Measurements from ENCODE around the gene PPP2R3C.
"Not testable (repeated sequence)": the region's sequence is repeated elsewhere in the genome, so short reads cannot be mapped to it uniquely, and the experiment has no call there.

Gene PPP2R3C

DNA sequence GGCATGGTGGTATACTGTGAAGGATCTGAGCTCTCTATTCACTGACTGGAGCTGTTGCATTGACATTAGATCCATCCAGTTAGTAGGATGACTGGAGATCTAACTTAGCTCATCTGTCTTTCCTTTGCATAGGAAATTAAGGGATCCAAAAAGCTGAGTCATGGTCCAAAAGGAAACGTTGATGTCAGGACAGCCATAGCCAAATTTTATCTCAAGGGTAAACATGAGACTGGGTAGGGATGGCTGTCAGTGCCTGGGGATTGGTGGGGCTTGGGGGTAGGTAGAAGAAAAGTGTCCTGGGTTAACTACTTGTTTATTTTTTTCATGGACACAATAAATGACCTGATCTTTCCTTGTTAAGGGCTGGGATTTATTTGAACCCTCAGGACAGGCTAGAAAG, 71.1 kb downstream of the PPP2R3C start:
- DNase-seq, result no peak

DNA sequence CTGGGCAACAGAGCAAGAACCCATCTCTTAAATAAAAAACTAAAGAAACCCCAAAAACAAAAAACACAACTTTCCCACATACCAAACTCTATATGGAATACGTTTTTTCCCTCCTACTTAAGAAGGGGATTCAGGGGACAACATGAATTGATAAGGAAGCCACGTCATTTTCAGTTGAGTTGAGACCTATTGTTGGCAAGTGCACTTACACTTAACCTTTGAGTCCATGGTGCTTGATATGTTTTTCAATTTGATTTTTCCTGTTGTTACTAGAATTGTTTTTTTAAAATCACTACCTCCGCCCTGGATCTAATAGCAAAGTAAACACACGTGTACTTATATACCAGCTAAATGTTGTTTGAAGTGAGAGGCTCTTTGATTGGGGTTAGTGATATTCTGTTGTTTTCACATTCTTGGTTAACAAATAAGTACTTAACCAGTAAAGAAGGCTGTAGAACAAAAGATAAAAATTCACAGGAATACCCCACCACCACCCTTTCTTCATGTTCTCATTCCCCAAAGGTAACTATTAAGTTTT, 73.7 kb downstream of the PPP2R3C start:
- DNase-seq, result no peak

DNA sequence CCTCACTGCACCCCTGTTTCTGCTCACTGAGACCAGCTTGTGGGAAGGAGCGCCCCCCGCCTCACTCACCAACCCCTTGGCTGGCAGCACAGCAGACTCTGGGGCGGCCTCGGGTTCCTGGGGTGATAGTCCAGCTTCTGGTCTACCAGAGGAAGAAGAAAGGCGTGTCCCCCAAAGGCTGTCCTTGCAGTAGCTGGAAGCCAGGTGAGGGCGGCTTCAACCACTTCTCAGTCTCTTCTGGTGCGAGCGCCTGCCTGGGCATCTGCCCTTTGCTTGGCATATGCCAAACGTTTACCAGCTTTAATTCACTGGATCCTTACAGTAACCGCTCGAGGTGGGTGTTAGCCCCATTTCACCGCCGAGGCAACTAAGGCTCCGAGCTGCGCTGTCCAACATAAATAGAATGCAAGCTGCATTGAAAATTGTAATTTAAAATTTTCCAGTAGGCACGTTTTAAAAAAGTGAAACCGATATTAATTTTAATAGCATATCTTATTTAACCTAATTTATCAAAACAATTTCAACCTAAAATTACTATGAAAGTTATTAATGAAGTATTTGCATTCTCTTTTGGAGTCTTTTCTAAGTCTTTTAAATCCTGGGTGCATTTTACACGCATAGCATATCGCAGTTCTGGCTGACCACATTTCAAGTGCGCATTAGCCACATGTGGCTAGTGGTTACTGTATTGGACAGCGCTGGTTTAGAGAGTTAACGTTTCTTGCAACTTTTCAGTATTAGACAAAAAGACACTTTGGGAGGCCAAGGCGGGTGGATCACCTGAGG, 74.8 kb downstream of the PPP2R3C start:
- peak in 1 of 2 experiments; percentile 10 for DNase-seq

DNA sequence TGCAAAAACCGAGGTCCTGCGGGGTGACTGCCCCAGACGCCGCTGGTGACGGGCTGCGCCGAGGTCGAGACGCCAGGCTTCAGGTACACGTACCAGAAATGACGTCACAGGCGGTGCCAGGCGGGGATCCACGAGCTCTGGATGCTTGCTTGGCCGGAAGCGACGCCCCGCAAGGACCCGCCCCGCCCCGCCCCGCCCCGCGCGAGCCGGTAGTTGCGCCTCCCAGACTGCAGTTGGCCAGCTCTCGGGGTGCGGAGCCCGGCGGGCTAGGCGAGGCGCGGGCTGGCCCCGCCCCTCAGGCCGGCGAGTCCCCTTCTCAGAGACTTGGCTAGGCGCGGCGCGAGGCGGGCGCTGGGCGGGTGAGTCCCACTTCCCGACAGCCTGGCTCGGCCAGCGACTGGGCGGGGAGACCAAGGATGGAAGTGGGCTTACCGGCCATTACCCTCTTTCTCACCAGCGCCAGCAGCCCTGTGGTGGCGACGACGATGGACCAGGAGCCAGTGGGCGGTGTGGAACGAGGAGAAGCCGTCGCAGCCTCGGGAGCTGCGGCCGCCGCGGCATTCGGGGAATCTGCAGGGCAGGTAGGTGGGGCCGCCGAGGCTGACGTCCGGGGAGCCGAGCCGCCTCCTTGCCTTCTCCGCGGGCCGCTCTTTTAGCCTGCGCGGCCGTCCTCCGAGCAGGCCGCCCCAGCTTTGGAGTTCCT, 75.6 kb downstream of the PPP2R3C start, which contains the start of gene FAM177A1:
Gene FAM177A1, plus strand, starts transcription at position 225 of the 703 bp plus-strand sequence. Its CDS starts 192 bp downstream, at position 417.
- peak; percentile 89 to 91 for DNase-seq

DNA sequence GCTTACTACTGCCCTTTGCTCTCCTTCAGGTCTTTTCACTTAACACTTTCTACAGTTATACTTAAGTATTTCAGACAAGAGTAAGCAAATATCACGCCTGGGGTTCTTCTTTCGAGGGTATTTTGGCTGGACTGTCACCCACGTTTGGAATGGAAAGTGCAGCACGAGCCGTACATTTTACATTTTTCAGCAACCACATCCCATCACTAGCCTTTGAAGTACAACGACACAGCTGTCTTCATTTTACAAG, 76.1 kb downstream of the PPP2R3C start:
- DNase-seq, result no peak

DNA sequence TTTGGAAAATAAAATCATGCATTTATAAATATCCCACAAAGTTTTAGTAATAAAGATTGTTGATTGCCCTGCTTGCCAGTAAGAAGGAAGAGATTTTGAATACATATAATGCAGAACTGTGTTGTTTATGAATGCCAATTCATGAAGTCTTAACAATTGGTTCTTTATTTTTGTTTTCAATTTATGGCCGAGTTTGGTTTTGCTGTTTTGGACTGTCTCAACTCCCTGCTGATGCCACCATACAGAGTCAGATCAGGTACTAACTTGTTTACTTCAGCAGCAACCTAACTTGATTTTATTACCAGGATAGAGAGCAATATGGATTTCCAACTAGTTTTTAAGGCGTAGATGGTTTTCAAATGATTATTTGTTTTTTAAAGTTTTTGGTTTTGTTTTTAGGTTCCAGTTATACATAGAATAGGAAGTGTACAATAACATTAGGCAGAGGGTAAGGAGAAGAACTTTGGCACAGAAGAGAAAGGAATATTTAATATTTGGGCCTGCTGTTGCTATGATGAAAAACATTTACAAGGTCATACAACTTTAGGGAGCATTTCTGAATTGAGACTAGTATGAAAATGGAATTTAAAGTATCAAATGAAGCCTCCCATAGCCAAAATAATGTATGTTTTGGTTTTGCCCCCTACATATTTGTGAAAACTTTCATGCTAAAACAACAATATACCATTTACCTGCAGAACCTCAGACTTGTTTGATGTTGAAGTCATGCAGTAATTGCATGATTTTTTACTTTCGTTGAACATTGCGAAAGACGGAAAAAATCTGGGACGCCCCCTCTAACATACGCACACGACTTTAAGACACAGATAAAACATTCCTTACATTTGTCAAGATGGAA, 76.6 kb downstream of the PPP2R3C start:
- DNase-seq, result no peak

DNA sequence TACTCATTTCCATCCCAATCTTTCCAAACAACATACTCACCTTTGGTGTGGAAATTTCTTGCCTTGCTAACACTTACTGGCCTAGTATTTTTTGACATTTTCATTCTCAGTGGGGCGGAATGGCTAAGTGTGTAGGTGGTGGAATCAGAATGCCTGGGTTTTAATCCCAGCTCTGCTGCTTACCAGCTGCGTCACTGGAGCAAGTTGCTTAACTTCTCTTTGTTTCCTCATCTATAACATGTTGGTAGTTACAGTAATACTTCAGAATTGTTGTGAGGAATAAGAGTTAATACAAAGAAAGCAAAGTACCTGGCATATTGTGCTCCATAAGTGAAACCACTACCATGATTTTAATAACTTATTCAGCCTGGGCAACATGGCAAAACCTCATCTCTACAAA, 78.7 kb downstream of the PPP2R3C start:
- no peak for DNase-seq

DNA sequence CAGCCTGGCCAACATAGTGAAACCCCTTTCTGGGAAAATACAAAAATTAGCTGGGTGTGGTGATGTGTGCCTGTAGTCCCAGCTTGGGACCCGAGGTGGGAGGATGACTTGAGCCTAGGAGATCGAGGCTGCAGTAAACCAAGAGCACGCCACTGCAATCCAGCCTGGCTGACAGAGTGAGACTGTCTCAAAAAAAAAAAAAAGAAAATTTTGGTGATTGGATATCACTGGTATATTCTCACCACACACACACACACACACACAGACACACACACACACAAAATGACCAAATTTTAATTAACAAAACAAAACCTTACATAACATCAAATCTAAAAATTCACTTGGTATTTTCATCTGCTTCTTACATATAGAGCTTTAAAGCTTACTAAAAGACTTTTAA, 79.2 kb downstream of the PPP2R3C start:
- no peak for DNase-seq

DNA sequence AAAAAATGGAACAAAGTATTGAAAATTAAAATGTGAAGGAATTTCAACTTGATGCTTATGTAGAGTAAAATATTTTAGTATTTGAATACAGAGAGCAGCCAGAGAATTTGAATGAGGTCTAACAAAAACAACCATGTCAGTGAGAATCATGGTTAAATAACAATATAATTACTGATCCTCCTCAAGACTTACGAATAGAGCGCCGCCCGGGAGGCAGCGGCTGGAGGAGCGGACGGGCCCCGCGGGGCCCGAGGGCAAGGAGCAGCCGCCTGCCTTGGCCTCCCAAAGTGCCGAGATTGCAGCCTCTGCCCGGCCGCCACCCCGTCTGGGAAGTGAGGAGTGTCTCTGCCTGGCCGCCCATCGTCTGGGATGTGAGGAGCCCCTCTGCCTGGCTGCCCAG, 83.5 kb downstream of the PPP2R3C start:
- not testable (repeated sequence) for DNase-seq
